Keratinocyte (primary cell): ENCODE results near the gene FOXJ3. TPM values are rescaled to one million over a fixed set of nuclear protein-coding genes. Genes with fewer than 3 reads are reported as not detected.

ENCODE experiments used
- DNase-seq: peaks from one replicate; pipeline ENCODE4 v3.0.0-alpha.2; 2011; ENCODE audit warnings: low read depth, missing footprints, low spot score
- FAIRE-seq: peaks from 2 replicates; lab custom pipeline; 2011; peaks lifted over from hg19 to GRCh38; lab: Jason Lieb, UNC
- H2AFZ ChIP-seq: 2 replicates; pipeline ENCODE4 v1.6.0; 2012; ENCODE audit warnings: low read length, control low read depth, inconsistent platforms; ENCODE audit not compliant: control insufficient read depth
- H3K27ac ChIP-seq: 2 replicates; pipeline ENCODE4 v1.5.1; 2011; ENCODE audit warnings: low read length; ENCODE audit not compliant: control insufficient read depth, insufficient read depth
- H3K27me3 ChIP-seq: 3 replicates; pipeline ENCODE4 v1.6.0; 2011; ENCODE audit warnings: low read length; ENCODE audit not compliant: control insufficient read depth, insufficient read depth; ENCODE audit errors: extremely low read depth
- H3K36me3 ChIP-seq, 2 experiments: 2 replicates in 1 of 2; 3 replicates in 1 of 2; pipeline ENCODE4 v1.5.1; 2011; ENCODE audit warnings: low read length in 2 of 2, mild to moderate bottlenecking in 1 of 2; ENCODE audit not compliant: control insufficient read depth in 2 of 2, insufficient read depth in 2 of 2; ENCODE audit errors: extremely low read depth in 1 of 2
- H3K4me1 ChIP-seq: 3 replicates; pipeline ENCODE4 v1.5.1; 2011; ENCODE audit warnings: low read length; ENCODE audit not compliant: control insufficient read depth, insufficient read depth; ENCODE audit errors: extremely low read depth
- H3K4me2 ChIP-seq: 3 replicates; pipeline ENCODE4 v1.6.0; 2011; ENCODE audit warnings: low read depth, low read length; ENCODE audit not compliant: control insufficient read depth, insufficient read depth; ENCODE audit errors: extremely low read depth
- H3K4me3 ChIP-seq, 3 experiments: fragments of 200-600 bp in 1 of 3; sonication (generic) in 1 of 3; 2 replicates in 2 of 3; 3 replicates in 1 of 3; pipeline ENCODE4 v1.5.1; 2011 to 2016; ENCODE audit warnings: low read length in 3 of 3, mild to moderate bottlenecking in 3 of 3, control low read depth in 2 of 3, inconsistent platforms in 1 of 3, low read depth in 1 of 3, mixed read lengths in 1 of 3, mixed run types in 1 of 3, moderate library complexity in 1 of 3; ENCODE audit not compliant: control insufficient read depth in 2 of 3, insufficient read depth in 2 of 3; ENCODE audit errors: extremely low read depth in 1 of 3
- H3K79me2 ChIP-seq: 2 replicates; pipeline ENCODE4 v1.6.0; 2012; ENCODE audit warnings: low read length; ENCODE audit not compliant: control insufficient read depth, insufficient read depth
- H3K9ac ChIP-seq: 3 replicates; pipeline ENCODE4 v1.6.0; 2011; ENCODE audit warnings: low read length; ENCODE audit not compliant: control insufficient read depth, insufficient read depth; ENCODE audit errors: extremely low read depth
- H3K9me1 ChIP-seq: 3 replicates; pipeline ENCODE4 v1.6.0; 2011; ENCODE audit warnings: low read length; ENCODE audit not compliant: control insufficient read depth, insufficient read depth; ENCODE audit errors: extremely low read depth
- H3K9me3 ChIP-seq: 2 replicates; pipeline ENCODE4 v1.5.1; 2012; ENCODE audit warnings: low read depth, low read length; ENCODE audit not compliant: control insufficient read depth
- H4K20me1 ChIP-seq: 3 replicates; pipeline ENCODE4 v1.6.0; 2011; ENCODE audit warnings: low read length; ENCODE audit not compliant: control insufficient read depth, insufficient read depth; ENCODE audit errors: extremely low read depth
- CTCF ChIP-seq, 3 experiments: IDR thresholded peaks in 1 of 3; conservative IDR thresholded peaks in 1 of 3; optimal IDR thresholded peaks in 1 of 3; 2 replicates in 2 of 3; 3 replicates in 1 of 3; pipeline versions ENCODE3 to v1.5.1; 2011; ENCODE audit warnings: low read length in 3 of 3, mild to moderate bottlenecking in 3 of 3, moderate library complexity in 2 of 3, control low read depth in 1 of 3, inconsistent platforms in 1 of 3; ENCODE audit not compliant: insufficient read depth in 2 of 3; ENCODE audit errors: extremely low read depth in 1 of 3
- EZH2 ChIP-seq: IDR thresholded peaks from one replicate; pipeline ENCODE4 v1.6.1; 2012; ENCODE audit warnings: inconsistent platforms, mild to moderate bottlenecking, low read length, moderate library complexity
- dilution Hi-C: fragments of 300-500 bp; cut with MboI; formaldehyde crosslinking; loops from one replicate; pipeline ENCODE4 v1.7.0; 2020; ENCODE audit warnings: low sequenced_read_pairs; ENCODE audit not compliant: extremely low pct_ligation_motif_present
- polyA plus RNA-seq, 5 experiments: library from polyadenylated mRNA; depleted of rRNA in 3 of 5; stranded (reverse) in 3 of 5; stranded (forward) in 1 of 5; unstranded in 1 of 5; fragments of >200 nt; gene quantifications; 1 replicate in 1 of 5; 2 replicates in 3 of 5; 3 replicates in 1 of 5; pipeline versions ENCODE4 v1.2.1 to v1.2.3, GENCODE V29; 2011 to 2012; ENCODE audit warnings: missing spikeins in 2 of 5, low read depth in 1 of 5, low replicate concordance in 1 of 5

The FOXJ3 gene
- polyA plus RNA-seq, 1 donor (not counting 4 experiments of a cell fraction or from before 2014, with no cell fraction given), result 40.2 TPM

- Histone ChIP-seq H3K27ac (no peak overlapping the region), H4K20me1 (no peaks in the 10 kb centered on the region), H3K9me3 (no peaks in the 10 kb centered on the region), H3K4me2 (no peak overlapping the region), H3K4me1 (peaks cover 9% of the 10 kb centered on the region), H2AFZ (no peak overlapping the region), H3K9ac (no peak overlapping the region), H3K9me1 (no peaks in the 10 kb centered on the region), H3K27me3 (no peaks in the 10 kb centered on the region), H3K4me3 (no peak overlapping the region), H3K79me2 (no peaks in the 10 kb centered on the region), H3K36me3 (no peaks in the 10 kb centered on the region)
- dilution Hi-C loops, result no loop called here
- no peak for DNase-seq
- FAIRE-seq, result no peak
- TF ChIP-seq EZH2 (no peak), CTCF (optimal IDR thresholded peaks at IDR 0.05 in 1 of 3, IDR thresholded peaks at IDR 0.05 in 1 of 3, conservative IDR thresholded peaks at IDR 0.05 in 1 of 3; ENCODE audit: extremely low read depth in 1 of 3, insufficient read depth in 2 of 3, low read length in 3 of 3) (no peak)
Measured at GRCh38 chr1:42369471-42369870, 34.4 kb upstream of the FOXJ3 start.

- FAIRE-seq, result no peak
- TF ChIP-seq CTCF (optimal IDR thresholded peaks at IDR 0.05 in 1 of 3, IDR thresholded peaks at IDR 0.05 in 1 of 3, conservative IDR thresholded peaks at IDR 0.05 in 1 of 3; ENCODE audit: extremely low read depth in 1 of 3, insufficient read depth in 2 of 3, low read length in 3 of 3), result no peak
- TF ChIP-seq EZH2, result no peak
- Histone ChIP-seq H3K27ac (no peak overlapping the region), H4K20me1 (no peaks in the 10 kb centered on the region), H3K4me2 (no peak overlapping the region), H3K36me3 (no peaks in the 10 kb centered on the region), H3K4me3 (no peak overlapping the region), H3K9me3 (no peaks in the 10 kb centered on the region), H3K4me1 (peaks cover 9% of the 10 kb centered on the region), H3K9me1 (no peaks in the 10 kb centered on the region), H3K9ac (no peak overlapping the region), H3K79me2 (no peaks in the 10 kb centered on the region), H3K27me3 (no peaks in the 10 kb centered on the region), H2AFZ (no peak overlapping the region)
- no peak for DNase-seq
- dilution Hi-C loops, result no loop called here
Measured at GRCh38 chr1:42368096-42368795, 33.2 kb upstream of the FOXJ3 start.
